Fibroblast of lung (primary cell): Measurements from ENCODE around the gene MT1A.

ENCODE experiments used
- EZH2 ChIP-seq: IDR thresholded peaks from 2 replicates; pipeline ENCODE4 v1.5.1; 2012; ENCODE audit warnings: low read length, control low read depth, mild to moderate bottlenecking; ENCODE audit errors: missing control alignments
- TF ChIP-seq, protein P1 (sequence below), 2 donors: IDR thresholded peaks in 1 of 2; conservative IDR thresholded peaks in 1 of 2; 1 replicate in 1 of 2; 2 replicates in 1 of 2; pipeline ENCODE4 v1.5.1; 2011 to 2012; ENCODE audit warnings: low read length in 2 of 2, control low read depth in 1 of 2, inconsistent platforms in 1 of 2, low read depth in 1 of 2, mild to moderate bottlenecking in 1 of 2

GRCh38 chr16:56645311-56645710 is 6.8 kb downstream of the MT1A start:
- TF ChIP-seq, protein P1, sequence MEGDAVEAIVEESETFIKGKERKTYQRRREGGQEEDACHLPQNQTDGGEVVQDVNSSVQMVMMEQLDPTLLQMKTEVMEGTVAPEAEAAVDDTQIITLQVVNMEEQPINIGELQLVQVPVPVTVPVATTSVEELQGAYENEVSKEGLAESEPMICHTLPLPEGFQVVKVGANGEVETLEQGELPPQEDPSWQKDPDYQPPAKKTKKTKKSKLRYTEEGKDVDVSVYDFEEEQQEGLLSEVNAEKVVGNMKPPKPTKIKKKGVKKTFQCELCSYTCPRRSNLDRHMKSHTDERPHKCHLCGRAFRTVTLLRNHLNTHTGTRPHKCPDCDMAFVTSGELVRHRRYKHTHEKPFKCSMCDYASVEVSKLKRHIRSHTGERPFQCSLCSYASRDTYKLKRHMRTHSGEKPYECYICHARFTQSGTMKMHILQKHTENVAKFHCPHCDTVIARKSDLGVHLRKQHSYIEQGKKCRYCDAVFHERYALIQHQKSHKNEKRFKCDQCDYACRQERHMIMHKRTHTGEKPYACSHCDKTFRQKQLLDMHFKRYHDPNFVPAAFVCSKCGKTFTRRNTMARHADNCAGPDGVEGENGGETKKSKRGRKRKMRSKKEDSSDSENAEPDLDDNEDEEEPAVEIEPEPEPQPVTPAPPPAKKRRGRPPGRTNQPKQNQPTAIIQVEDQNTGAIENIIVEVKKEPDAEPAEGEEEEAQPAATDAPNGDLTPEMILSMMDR (conservative IDR thresholded peaks at IDR 0.05 in 1 of 2, IDR thresholded peaks at IDR 0.05 in 1 of 2; ENCODE audit: low read depth in 1 of 2, low read length in 2 of 2) = no peak
- TF ChIP-seq EZH2 = no peak
